Stimulated activated naive CD8-positive, alpha-beta T cell treated with anti-CD3 and anti-CD28 coated beads, Interleukin-15, Interleukin-2, amounts not matched to agents 100 U/mL and 50 U/mL, for 24 hours (primary cell): Measurements from ENCODE around the gene GRIA1.
"Not testable (repeated sequence)": the region's sequence is repeated elsewhere in the genome, so short reads cannot be mapped to it uniquely, and the experiment has no call there.

Experiments
- ATAC-seq: fragments of 150-1000 bp; cut with Tn5 transposase; one replicate; pipeline ENCODE4 v1.10.0; 2021
- DNase-seq: peaks from one replicate; pipeline ENCODE4 v3.0.0; 2021

GRIA1 gene

GRCh38 chr5:153835891-153836515 lies 345.5 kb downstream of the GRIA1 start:
- DNase-seq (no peak), ATAC-seq (no peak)

GRCh38 chr5:153849303-153850113 lies 359.0 kb downstream of the GRIA1 start:
- ATAC-seq, DNase-seq: not testable (repeated sequence)

- ATAC-seq (no peak), DNase-seq (no peak)
Measured at GRCh38 chr5:153860195-153860886, 369.9 kb downstream of the GRIA1 start.

GRCh38 chr5:153862906-153863305 lies 372.4 kb downstream of the GRIA1 start:
- DNase-seq, ATAC-seq: not testable (repeated sequence)
